Suprapubic skin (tissue), 4 donors: ENCODE results near the gene TMEM179.

Experiments used
- CTCF ChIP-seq, 2 donors: fragments of 200-600 bp in 1 of 2; fragments of 450-650 bp in 1 of 2; sonication (generic) in 1 of 2; IDR thresholded peaks; one replicate each; pipeline ENCODE4 v1.5.1; 2016 to 2019; ENCODE audit warnings: antibody characterized with exemption in 2 of 2, mild to moderate bottlenecking in 1 of 2, moderate library complexity in 1 of 2
- EP300 ChIP-seq: sonication (generic); formaldehyde crosslinking; IDR thresholded peaks from one replicate; pipeline ENCODE4 v1.6.1; 2017; ENCODE audit warnings: antibody characterized with exemption
- POLR2A ChIP-seq, 2 donors: fragments of 450-650 bp; IDR thresholded peaks; one replicate each; pipeline ENCODE4 v1.6.1; 2017; ENCODE audit warnings: antibody characterized with exemption in 2 of 2, mild to moderate bottlenecking in 2 of 2, moderate library complexity in 2 of 2
- POLR2AphosphoS5 ChIP-seq, 3 donors: sonication (generic); formaldehyde crosslinking; IDR thresholded peaks; one replicate each; pipeline ENCODE4 v1.6.1; 2017; ENCODE audit warnings: antibody characterized with exemption in 3 of 3

DNA sequence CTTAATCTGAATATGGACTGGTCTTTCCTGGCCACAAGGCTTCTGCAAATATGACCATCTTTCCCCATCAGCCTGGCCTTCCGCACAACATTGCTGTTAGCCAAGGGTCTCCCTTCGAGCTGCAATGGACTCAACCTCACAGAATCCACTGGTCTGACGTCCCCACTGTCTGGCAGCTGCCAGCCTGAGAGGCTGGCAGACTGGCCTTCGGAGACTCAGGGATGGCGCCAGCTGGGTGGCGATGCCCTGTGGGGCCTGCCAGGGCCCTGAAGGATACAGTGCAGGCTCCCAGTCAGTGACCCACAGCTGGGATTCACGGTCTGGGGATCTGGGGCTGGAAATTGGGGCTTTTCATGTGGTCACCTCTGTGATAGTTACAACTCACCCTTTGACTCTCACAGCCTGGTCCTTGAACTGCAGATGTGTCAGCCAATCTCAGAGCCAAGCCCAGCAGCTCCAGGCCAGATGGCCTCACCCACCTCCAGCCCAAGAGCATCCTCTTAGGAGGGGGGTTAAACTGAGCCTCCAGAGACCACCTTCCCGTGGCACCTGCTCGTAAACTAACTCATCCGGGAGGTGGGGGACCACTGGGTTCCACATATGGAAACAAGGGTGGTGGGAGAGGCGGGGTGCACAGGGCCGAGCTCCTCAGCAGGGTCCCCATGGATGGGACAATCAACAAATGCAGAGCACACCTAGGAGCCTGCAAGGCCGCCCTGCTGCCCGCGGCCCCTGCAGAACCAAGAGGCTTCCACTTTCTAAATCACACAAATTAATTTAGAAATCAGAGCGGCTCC, 46.1 kb downstream of the TMEM179 start:
- TF ChIP-seq CTCF (IDR thresholded peaks at IDR 0.05), result no peak
- TF ChIP-seq POLR2A (IDR thresholded peaks at IDR 0.05), result no peak
- TF ChIP-seq EP300, result no peak
- TF ChIP-seq POLR2AphosphoS5 (IDR thresholded peaks at IDR 0.05), result no peak
